Suppressor macrophage treated with lipopolysaccharide for 4 hours (primary cell): ENCODE results near the gene PEX11B.
A peak's percentile ranks its signal among the peaks of the same experiment; 100 is the strongest.

Experiments used
- DNase-seq: peaks from one replicate; pipeline ENCODE4 v3.0.0-alpha.2; 2020

Gene PEX11B

GRCh38 chr1:145918144-145918991, at the start of gene PEX11B:
Gene PEX11B, minus strand, starts transcription at chr1:145918717. Its CDS starts 29 bp downstream, at chr1:145918688.
- DNase-seq = peak; percentile 94

GRCh38 chr1:145967288-145967687, 48.8 kb upstream of the PEX11B start:
- no peak for DNase-seq

- DNase-seq = no peak
These were observed 46.7 kb upstream of the PEX11B start for GRCh38 chr1:145965119-145965744.

GRCh38 chr1:145964328-145965118, 46.0 kb upstream of the PEX11B start, which contains the start of the genes ANKRD34A and POLR3GL:
Gene ANKRD34A, minus strand, starts transcription at chr1:145964575. Its CDS starts 2,816 bp downstream, at chr1:145961759.
Gene POLR3GL, plus strand, starts transcription at chr1:145964690. Its CDS starts 10,176 bp downstream, at chr1:145974866.
- peak; percentile 95 for DNase-seq

GRCh38 chr1:145963265-145964019, 44.9 kb upstream of the PEX11B start:
- no peak for DNase-seq

- DNase-seq = no peak
These were observed 43.9 kb upstream of the PEX11B start for GRCh38 chr1:145962157-145963102.

- no peak for DNase-seq
These were observed 43.1 kb upstream of the PEX11B start for GRCh38 chr1:145961425-145962156.

GRCh38 chr1:145961109-145961424, 42.5 kb upstream of the PEX11B start:
- no peak for DNase-seq

GRCh38 chr1:145960468-145961108, 42.1 kb upstream of the PEX11B start:
- peak; percentile 64 for DNase-seq

GRCh38 chr1:145959957-145960467, 41.5 kb upstream of the PEX11B start:
- no peak for DNase-seq

- no peak for DNase-seq
These were observed 40.8 kb upstream of the PEX11B start for GRCh38 chr1:145959333-145959732.

GRCh38 chr1:145958734-145959133, 40.2 kb upstream of the PEX11B start:
- DNase-seq = no peak

- peak; percentile 97 for DNase-seq
These were observed 39.2 kb upstream of the PEX11B start, which contains the start of gene LIX1L for GRCh38 chr1:145957443-145958319. Gene LIX1L, minus strand, starts transcription at chr1:145958017. Its CDS starts 90 bp downstream, at chr1:145957927.

GRCh38 chr1:145956781-145957442, 38.4 kb upstream of the PEX11B start:
- no peak for DNase-seq

GRCh38 chr1:145956361-145956760, 37.8 kb upstream of the PEX11B start:
- DNase-seq = no peak

GRCh38 chr1:145955436-145955835, 36.9 kb upstream of the PEX11B start:
- no peak for DNase-seq

GRCh38 chr1:145953861-145954260, 35.3 kb upstream of the PEX11B start:
- no peak for DNase-seq

- DNase-seq = no peak
These were observed 34.4 kb upstream of the PEX11B start for GRCh38 chr1:145952903-145953302.
